K562 (cell line): ENCODE measurements around the gene POLD2. TPM values are rescaled to one million over a fixed set of nuclear protein-coding genes. Genes with fewer than 3 reads are reported as not detected.

ENCODE experiments used
- ELF1 ChIP-seq: fragments of 200-800 bp; sonication (Bioruptor generic); IDR thresholded peaks from 2 replicates; pipeline ENCODE4 v1.6.1; 2016; ENCODE audit warnings: missing genetic modification characterization, missing compliant biosample characterization
- FOXA1 ChIP-seq: fragments of 450-650 bp; IDR thresholded peaks from 2 replicates; pipeline ENCODE4 v1.6.1; 2016; ENCODE audit warnings: mild to moderate bottlenecking, borderline replicate concordance
- MTA2 ChIP-seq: fragments of 450-650 bp; IDR thresholded peaks from 2 replicates; pipeline ENCODE4 v1.6.1; 2016; ENCODE audit warnings: low read depth
- NFYB ChIP-seq: IDR thresholded peaks from 2 replicates; pipeline ENCODE4 v1.6.1; 2011; ENCODE audit warnings: mild to moderate bottlenecking, moderate library complexity; ENCODE audit not compliant: insufficient read length; ENCODE audit errors: extremely low read depth
- NR2C1 ChIP-seq, 2 experiments: fragments of 450-650 bp; IDR thresholded peaks; 2 replicates each; pipeline ENCODE4 v1.6.1; 2017; ENCODE audit warnings: mild to moderate bottlenecking in 2 of 2, antibody characterized with exemption in 1 of 2, inconsistent platforms in 1 of 2, missing compliant biosample characterization in 1 of 2, missing genetic modification characterization in 1 of 2
- PML ChIP-seq: IDR thresholded peaks from 2 replicates; pipeline ENCODE4 v1.6.1; 2012; ENCODE audit warnings: low read length, inconsistent platforms
- POLR2AphosphoS2 ChIP-seq: IDR thresholded peaks from 2 replicates; pipeline ENCODE4 v1.6.1; 2012; ENCODE audit warnings: low read length, improper control_type of control experiment
- ZBTB8A ChIP-seq: fragments of 450-650 bp; IDR thresholded peaks from 2 replicates; pipeline ENCODE4 v1.6.1; 2018; ENCODE audit warnings: mild to moderate bottlenecking, moderate library complexity; ENCODE audit not compliant: partially characterized antibody
- ZNF124 ChIP-seq: sonication (generic); formaldehyde crosslinking; IDR thresholded peaks from 2 replicates; pipeline ENCODE4 v1.8.1; 2022; ENCODE audit warnings: missing genetic modification reagents
- ZNF175 ChIP-seq: fragments of 200-800 bp; sonication (Bioruptor generic); IDR thresholded peaks from 2 replicates; pipeline ENCODE4 v1.6.1; 2016; ENCODE audit warnings: low read depth, mild to moderate bottlenecking, missing genetic modification characterization, missing compliant biosample characterization
- ZNF224 ChIP-seq: sonication (generic); formaldehyde crosslinking; IDR thresholded peaks from 2 replicates; pipeline ENCODE4 v1.8.0; 2022; ENCODE audit warnings: mild to moderate bottlenecking, missing genetic modification reagents
- ZNF239 ChIP-seq: fragments of 250-450 bp; sonication (Bioruptor Pico); IDR thresholded peaks from 2 replicates; pipeline ENCODE4 v1.4.0; 2020; ENCODE audit warnings: mild to moderate bottlenecking
- ZNF24 ChIP-seq: fragments of 450-650 bp; IDR thresholded peaks from 2 replicates; pipeline ENCODE4 v1.6.1; 2016
- ZNF41 ChIP-seq: fragments of 250-450 bp; sonication (Bioruptor Pico); conservative IDR thresholded peaks from 2 replicates; pipeline ENCODE4 v1.4.0; 2020; ENCODE audit warnings: mild to moderate bottlenecking
- ZNF445 ChIP-seq: fragments of 250-450 bp; sonication (Bioruptor Pico); IDR thresholded peaks from 2 replicates; pipeline ENCODE4 v1.4.0; 2020; ENCODE audit warnings: low read depth, mild to moderate bottlenecking, moderate library complexity
- ZNF77 ChIP-seq: fragments of 250-450 bp; sonication (Bioruptor Pico); IDR thresholded peaks from 2 replicates; pipeline ENCODE4 v1.5.0; 2020
- polyA plus RNA-seq, 8 experiments: library from polyadenylated mRNA; depleted of rRNA in 4 of 8; stranded (reverse) in 5 of 8; unstranded in 3 of 8; fragments of >200 nt; fragmentation: Nextera tagmentation in 2 of 8; fragmentation: Illumina TruSeq in 1 of 8; extraction: Ambion mirVana in 2 of 8; extraction: Trizol in 1 of 8; gene quantifications; 2 replicates each; pipeline versions ENCODE4 v1.2.1 to v1.2.3, GENCODE V29; 2011 to 2014; ENCODE audit warnings: inconsistent platforms in 1 of 8, missing spikeins in 1 of 8
- total RNA-seq, 7 experiments: library from RNA; depleted of rRNA in 6 of 7; stranded (reverse); fragments of >200 nt in 6 of 7; fragmentation: Illumina TruSeq in 2 of 7; extraction: Trizol in 2 of 7; gene quantifications; 2 replicates each; pipeline versions ENCODE4 v1.2.1 to v1.2.3, GENCODE V29; 2011 to 2021; ENCODE audit warnings: low replicate concordance in 1 of 7
- TF ChIP-seq, protein P1 (sequence below): sonication (generic); formaldehyde crosslinking; IDR thresholded peaks from 2 replicates; pipeline ENCODE4 v1.8.1; 2023; ENCODE audit warnings: mild to moderate bottlenecking, missing genetic modification reagents
- TF ChIP-seq, protein P2 (sequence below): fragments of 450-650 bp; formaldehyde crosslinking; IDR thresholded peaks from 2 replicates; pipeline ENCODE4 v1.4.0; 2020; ENCODE audit warnings: mild to moderate bottlenecking, mixed read lengths
- TF ChIP-seq, protein P3 (sequence below), 2 experiments: fragments of 450-650 bp in 1 of 2; sonication (generic) in 1 of 2; formaldehyde crosslinking in 1 of 2; IDR thresholded peaks in 1 of 2; conservative IDR thresholded peaks in 1 of 2; 2 replicates each; pipeline versions ENCODE4 v1.6.1 to v1.8.1; 2016 to 2023; ENCODE audit warnings: mild to moderate bottlenecking in 2 of 2, moderate library complexity in 2 of 2, inconsistent platforms in 1 of 2, missing genetic modification reagents in 1 of 2
- TF ChIP-seq, protein P4 (sequence below): sonication (generic); IDR thresholded peaks from 2 replicates; pipeline ENCODE4 v1.6.1; 2016

The POLD2 gene
- total and polyA plus RNA-seq, 9 of the 15 experiments (the other 6 are each of a cell fraction or from before 2014, with no cell fraction given): 29.7 to 259 (median 225) TPM

DNA sequence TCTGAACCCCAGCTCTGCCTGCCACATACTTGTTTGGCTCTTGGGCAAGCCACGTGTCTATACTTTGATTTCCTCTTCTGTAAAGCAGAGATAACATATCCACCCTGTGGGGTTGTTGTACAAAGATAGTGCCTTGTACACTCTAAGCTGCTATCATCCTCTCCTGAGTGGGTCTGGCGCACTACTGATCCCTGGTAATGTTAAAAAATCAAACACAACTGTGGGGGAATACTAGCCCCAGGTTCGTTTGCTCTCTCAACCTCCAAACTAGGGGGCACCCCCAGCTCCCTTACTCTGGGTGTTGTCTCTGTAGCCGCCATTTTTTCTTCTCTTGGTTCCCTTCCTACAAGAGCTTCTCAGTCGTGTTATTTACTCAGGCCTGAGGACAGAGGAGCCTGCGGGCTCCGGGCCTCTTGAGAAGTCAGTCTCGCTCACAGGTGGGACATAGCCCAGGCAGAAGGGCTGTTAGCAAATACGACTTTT lies 42.0 kb downstream of the POLD2 start (continued):
- TF ChIP-seq ZNF224 (no peak), ZNF239 (peak; percentile 65), ELF1 (no peak), ZNF24 (no peak), ZNF175 (peak; percentile 78; the same call in 1 of the 2 replicates), MTA2 (peak; percentile 96), NFYB (no peak), PML (peak; percentile 97), ZNF445 (CRISPR knock-in tag) (no peak), ZNF77 (CRISPR knock-in tag) (no peak), FOXA1 (no peak), ZNF124 (CRISPR knock-in tag) (no peak), ZNF41 (CRISPR knock-in tag) (peak; percentile 55; the same call in 1 of the 2 replicates), ZBTB8A (no peak), NR2C1 (IDR thresholded peaks at IDR 0.05) (no peak), NR2C1 (tag; IDR thresholded peaks at IDR 0.05) (peak; percentile 50; the same call in 1 of the 2 replicates), POLR2AphosphoS2 (no peak)
- TF ChIP-seq, protein P1, sequence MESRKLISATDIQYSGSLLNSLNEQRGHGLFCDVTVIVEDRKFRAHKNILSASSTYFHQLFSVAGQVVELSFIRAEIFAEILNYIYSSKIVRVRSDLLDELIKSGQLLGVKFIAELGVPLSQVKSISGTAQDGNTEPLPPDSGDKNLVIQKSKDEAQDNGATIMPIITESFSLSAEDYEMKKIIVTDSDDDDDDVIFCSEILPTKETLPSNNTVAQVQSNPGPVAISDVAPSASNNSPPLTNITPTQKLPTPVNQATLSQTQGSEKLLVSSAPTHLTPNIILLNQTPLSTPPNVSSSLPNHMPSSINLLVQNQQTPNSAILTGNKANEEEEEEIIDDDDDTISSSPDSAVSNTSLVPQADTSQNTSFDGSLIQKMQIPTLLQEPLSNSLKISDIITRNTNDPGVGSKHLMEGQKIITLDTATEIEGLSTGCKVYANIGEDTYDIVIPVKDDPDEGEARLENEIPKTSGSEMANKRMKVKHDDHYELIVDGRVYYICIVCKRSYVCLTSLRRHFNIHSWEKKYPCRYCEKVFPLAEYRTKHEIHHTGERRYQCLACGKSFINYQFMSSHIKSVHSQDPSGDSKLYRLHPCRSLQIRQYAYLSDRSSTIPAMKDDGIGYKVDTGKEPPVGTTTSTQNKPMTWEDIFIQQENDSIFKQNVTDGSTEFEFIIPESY (CRISPR knock-in tag): no peak
- TF ChIP-seq, protein P2, sequence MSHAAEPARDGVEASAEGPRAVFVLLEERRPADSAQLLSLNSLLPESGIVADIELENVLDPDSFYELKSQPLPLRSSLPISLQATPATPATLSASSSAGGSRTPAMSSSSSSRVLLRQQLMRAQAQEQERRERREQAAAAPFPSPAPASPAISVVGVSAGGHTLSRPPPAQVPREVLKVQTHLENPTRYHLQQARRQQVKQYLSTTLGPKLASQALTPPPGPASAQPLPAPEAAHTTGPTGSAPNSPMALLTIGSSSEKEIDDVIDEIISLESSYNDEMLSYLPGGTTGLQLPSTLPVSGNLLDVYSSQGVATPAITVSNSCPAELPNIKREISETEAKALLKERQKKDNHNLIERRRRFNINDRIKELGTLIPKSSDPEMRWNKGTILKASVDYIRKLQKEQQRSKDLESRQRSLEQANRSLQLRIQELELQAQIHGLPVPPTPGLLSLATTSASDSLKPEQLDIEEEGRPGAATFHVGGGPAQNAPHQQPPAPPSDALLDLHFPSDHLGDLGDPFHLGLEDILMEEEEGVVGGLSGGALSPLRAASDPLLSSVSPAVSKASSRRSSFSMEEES (CRISPR knock-in tag): no peak
- TF ChIP-seq, protein P3, sequence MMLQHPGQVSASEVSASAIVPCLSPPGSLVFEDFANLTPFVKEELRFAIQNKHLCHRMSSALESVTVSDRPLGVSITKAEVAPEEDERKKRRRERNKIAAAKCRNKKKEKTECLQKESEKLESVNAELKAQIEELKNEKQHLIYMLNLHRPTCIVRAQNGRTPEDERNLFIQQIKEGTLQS (IDR thresholded peaks at IDR 0.05): peak; percentile 39; the same call in 1 of the 2 replicates
- TF ChIP-seq, protein P3 (CRISPR knock-in tag; conservative IDR thresholded peaks at IDR 0.05): peak; percentile 68
- TF ChIP-seq, protein P4, sequence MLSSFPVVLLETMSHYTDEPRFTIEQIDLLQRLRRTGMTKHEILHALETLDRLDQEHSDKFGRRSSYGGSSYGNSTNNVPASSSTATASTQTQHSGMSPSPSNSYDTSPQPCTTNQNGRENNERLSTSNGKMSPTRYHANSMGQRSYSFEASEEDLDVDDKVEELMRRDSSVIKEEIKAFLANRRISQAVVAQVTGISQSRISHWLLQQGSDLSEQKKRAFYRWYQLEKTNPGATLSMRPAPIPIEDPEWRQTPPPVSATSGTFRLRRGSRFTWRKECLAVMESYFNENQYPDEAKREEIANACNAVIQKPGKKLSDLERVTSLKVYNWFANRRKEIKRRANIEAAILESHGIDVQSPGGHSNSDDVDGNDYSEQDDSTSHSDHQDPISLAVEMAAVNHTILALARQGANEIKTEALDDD: no peak
